Astrocyte (in vitro differentiated cells and primary cell): ENCODE results near the gene MYL6B. TPM values are rescaled to one million over a fixed set of nuclear protein-coding genes. Genes with fewer than 3 reads are reported as not detected.
A peak's percentile ranks its signal among the peaks of the same experiment; 100 is the strongest.

ENCODE experiments used
- DNase-seq: peaks from one replicate; pipeline ENCODE4 v3.0.0-alpha.2; 2010; ENCODE audit warnings: low read depth
- FAIRE-seq: peaks from 2 replicates; lab custom pipeline; 2011; peaks lifted over from hg19 to GRCh38; lab: Jason Lieb, UNC
- H2AFZ ChIP-seq: 2 replicates; pipeline ENCODE4 v1.6.0; 2012; ENCODE audit warnings: low read depth, low read length, inconsistent platforms
- H3K27ac ChIP-seq: 2 replicates; pipeline ENCODE4 v1.5.1; 2011; ENCODE audit warnings: low read depth, low read length, inconsistent platforms
- H3K27me3 ChIP-seq: 2 replicates; pipeline ENCODE4 v1.6.0; 2011; ENCODE audit warnings: low read length, inconsistent platforms; ENCODE audit not compliant: insufficient read depth
- H3K36me3 ChIP-seq: 2 replicates; pipeline ENCODE4 v1.5.1; 2011; ENCODE audit warnings: low read length, inconsistent platforms; ENCODE audit not compliant: insufficient read depth
- H3K4me1 ChIP-seq: 2 replicates; pipeline ENCODE4 v1.5.1; 2011; ENCODE audit warnings: low read length, inconsistent platforms; ENCODE audit not compliant: insufficient read depth
- H3K4me2 ChIP-seq: 2 replicates; pipeline ENCODE4 v1.6.0; 2012; ENCODE audit warnings: low read length, inconsistent platforms
- H3K4me3 ChIP-seq: 2 replicates; pipeline ENCODE4 v1.5.1; 2011; ENCODE audit warnings: low read depth, mild to moderate bottlenecking, low read length, inconsistent platforms; ENCODE audit not compliant: insufficient read depth
- H3K79me2 ChIP-seq: 2 replicates; pipeline ENCODE4 v1.6.0; 2012; ENCODE audit warnings: mild to moderate bottlenecking, low read length, inconsistent platforms; ENCODE audit not compliant: insufficient read depth
- H3K9ac ChIP-seq: 2 replicates; pipeline ENCODE4 v1.6.0; 2012; ENCODE audit warnings: mild to moderate bottlenecking, low read length, inconsistent platforms
- H3K9me3 ChIP-seq: 2 replicates; pipeline ENCODE4 v1.5.1; 2012; ENCODE audit warnings: low read depth, mild to moderate bottlenecking, low read length, inconsistent platforms; ENCODE audit not compliant: insufficient read depth
- H4K20me1 ChIP-seq: 2 replicates; pipeline ENCODE4 v1.6.0; 2012; ENCODE audit warnings: low read length, inconsistent platforms; ENCODE audit not compliant: insufficient read depth
- H3K27ac Mint-ChIP-seq: one replicate; pipeline ENCODE4 v1.8.0; 2021; ENCODE audit warnings: mild to moderate bottlenecking, mixed read lengths; ENCODE audit not compliant: unreplicated experiment
- H3K27me3 Mint-ChIP-seq: one replicate; pipeline ENCODE4 v1.8.0; 2021; ENCODE audit warnings: low read depth, mixed read lengths; ENCODE audit not compliant: unreplicated experiment
- H3K36me3 Mint-ChIP-seq: one replicate; pipeline ENCODE4 v1.8.0; 2021; ENCODE audit warnings: low read depth, mixed read lengths; ENCODE audit not compliant: unreplicated experiment
- H3K4me1 Mint-ChIP-seq: one replicate; pipeline ENCODE4 v1.8.0; 2021; ENCODE audit warnings: low read depth, mixed read lengths; ENCODE audit not compliant: unreplicated experiment
- H3K4me3 Mint-ChIP-seq: one replicate; pipeline ENCODE4 v1.8.0; 2021; ENCODE audit warnings: mild to moderate bottlenecking, moderate library complexity, mixed read lengths; ENCODE audit not compliant: unreplicated experiment
- H3K9me3 Mint-ChIP-seq: one replicate; pipeline ENCODE4 v1.8.0; 2021; ENCODE audit warnings: mild to moderate bottlenecking, mixed read lengths; ENCODE audit not compliant: unreplicated experiment
- EZH2 ChIP-seq: IDR thresholded peaks from 2 replicates; pipeline ENCODE4 v1.6.1; 2012; ENCODE audit warnings: mild to moderate bottlenecking, low read length, inconsistent platforms; ENCODE audit not compliant: insufficient read depth
- total RNA-seq: library from RNA; stranded (reverse); gene quantifications from 2 replicates; pipeline ENCODE4 v1.2.1, GENCODE V29; 2021
- TF ChIP-seq, protein P1 (sequence below): IDR thresholded peaks from 2 replicates; pipeline ENCODE4 v1.5.1; 2011; ENCODE audit warnings: low read depth, mild to moderate bottlenecking, inconsistent platforms, low read length, moderate library complexity; ENCODE audit not compliant: insufficient read depth

The MYL6B gene
- total RNA-seq, 1 donor from 2014 or later: 118 TPM

DNA sequence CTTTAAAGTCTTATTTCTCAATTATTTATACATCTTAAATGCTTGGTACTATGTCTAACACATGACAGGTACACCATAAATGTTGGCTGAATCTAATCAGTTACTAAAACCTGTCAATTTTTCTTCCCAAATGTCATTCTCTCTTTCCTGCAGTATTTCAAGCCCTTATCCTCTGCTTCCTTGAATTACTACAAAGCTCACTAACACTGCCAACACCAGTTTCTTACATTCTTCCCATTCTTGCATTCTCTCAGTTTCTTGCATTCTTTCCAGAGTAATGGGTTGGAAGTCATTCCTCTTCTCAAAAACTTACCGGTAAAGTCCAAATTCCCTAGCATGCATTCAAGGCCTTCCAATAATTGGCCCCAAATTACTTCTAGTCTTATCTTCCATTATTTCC lies 46.4 kb downstream of the MYL6B start:
- H3K36me3 Mint-ChIP-seq: no peaks in the 10 kb centered on the region
- no peak overlapping the region for H3K4me2 ChIP-seq
- H2AFZ ChIP-seq: no peak overlapping the region
- no peak overlapping the region for H3K27ac ChIP-seq
- no peaks in the 10 kb centered on the region for H3K79me2 ChIP-seq
- no peaks in the 10 kb centered on the region for H3K27me3 Mint-ChIP-seq
- no peak overlapping the region for H3K4me3 Mint-ChIP-seq
- no peaks in the 10 kb centered on the region for H3K9me3 Mint-ChIP-seq
- peak overlapping the region; percentile 36 for H3K27ac Mint-ChIP-seq
- H3K4me1 Mint-ChIP-seq: peaks cover 11% of the 10 kb centered on the region
- no peaks in the 10 kb centered on the region for H3K9me3 ChIP-seq
- no peak overlapping the region for H3K4me3 ChIP-seq
- DNase-seq (peak; percentile 51), FAIRE-seq (no peak)
- H3K36me3 ChIP-seq: no peaks in the 10 kb centered on the region
- peaks cover 6% of the 10 kb centered on the region for H3K4me1 ChIP-seq
- no peaks in the 10 kb centered on the region for H3K27me3 ChIP-seq
- H3K9ac ChIP-seq: no peak overlapping the region
- no peaks in the 10 kb centered on the region for H4K20me1 ChIP-seq
- TF ChIP-seq, protein P1, sequence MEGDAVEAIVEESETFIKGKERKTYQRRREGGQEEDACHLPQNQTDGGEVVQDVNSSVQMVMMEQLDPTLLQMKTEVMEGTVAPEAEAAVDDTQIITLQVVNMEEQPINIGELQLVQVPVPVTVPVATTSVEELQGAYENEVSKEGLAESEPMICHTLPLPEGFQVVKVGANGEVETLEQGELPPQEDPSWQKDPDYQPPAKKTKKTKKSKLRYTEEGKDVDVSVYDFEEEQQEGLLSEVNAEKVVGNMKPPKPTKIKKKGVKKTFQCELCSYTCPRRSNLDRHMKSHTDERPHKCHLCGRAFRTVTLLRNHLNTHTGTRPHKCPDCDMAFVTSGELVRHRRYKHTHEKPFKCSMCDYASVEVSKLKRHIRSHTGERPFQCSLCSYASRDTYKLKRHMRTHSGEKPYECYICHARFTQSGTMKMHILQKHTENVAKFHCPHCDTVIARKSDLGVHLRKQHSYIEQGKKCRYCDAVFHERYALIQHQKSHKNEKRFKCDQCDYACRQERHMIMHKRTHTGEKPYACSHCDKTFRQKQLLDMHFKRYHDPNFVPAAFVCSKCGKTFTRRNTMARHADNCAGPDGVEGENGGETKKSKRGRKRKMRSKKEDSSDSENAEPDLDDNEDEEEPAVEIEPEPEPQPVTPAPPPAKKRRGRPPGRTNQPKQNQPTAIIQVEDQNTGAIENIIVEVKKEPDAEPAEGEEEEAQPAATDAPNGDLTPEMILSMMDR: no peak
- TF ChIP-seq EZH2: no peak

DNA sequence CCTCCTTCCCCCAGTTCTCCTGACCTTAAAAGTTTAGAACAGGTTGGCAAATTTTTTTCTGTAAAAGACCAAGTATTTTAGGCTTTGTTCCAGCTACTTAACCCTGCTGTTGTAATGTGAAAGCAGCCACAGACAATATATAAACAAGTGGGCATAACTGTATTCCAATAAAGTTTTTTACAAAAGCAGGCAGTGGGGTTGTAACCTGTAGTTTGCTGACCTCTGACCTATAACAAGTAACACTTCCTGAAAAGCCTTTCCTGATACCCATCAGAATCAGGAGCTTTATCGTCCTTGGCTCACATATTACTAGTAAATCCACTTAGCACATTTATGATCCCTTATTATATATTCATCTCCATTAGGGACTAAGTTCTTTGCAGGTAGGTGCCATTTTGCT lies 50.0 kb downstream of the MYL6B start:
- Histone ChIP-seq H3K4me3 (no peak overlapping the region), H3K9ac (no peak overlapping the region), H3K79me2 (no peaks in the 10 kb centered on the region), H3K27me3 (no peaks in the 10 kb centered on the region), H3K27ac (no peak overlapping the region), H3K9me3 (no peaks in the 10 kb centered on the region), H2AFZ (no peak overlapping the region), H3K36me3 (peaks cover 30% of the 10 kb centered on the region), H3K4me1 (peaks cover 7% of the 10 kb centered on the region), H4K20me1 (peaks cover 27% of the 10 kb centered on the region), H3K4me2 (no peak overlapping the region)
- Mint-ChIP-seq H3K9me3 (no peaks in the 10 kb centered on the region), H3K4me1 (peaks cover 16% of the 10 kb centered on the region), H3K27ac (no peak overlapping the region), H3K27me3 (no peaks in the 10 kb centered on the region), H3K36me3 (peaks cover 16% of the 10 kb centered on the region), H3K4me3 (no peak overlapping the region)
- DNase-seq: no peak
- FAIRE-seq: no peak
- no peak for TF ChIP-seq EZH2
- TF ChIP-seq, protein P1: no peak

DNA sequence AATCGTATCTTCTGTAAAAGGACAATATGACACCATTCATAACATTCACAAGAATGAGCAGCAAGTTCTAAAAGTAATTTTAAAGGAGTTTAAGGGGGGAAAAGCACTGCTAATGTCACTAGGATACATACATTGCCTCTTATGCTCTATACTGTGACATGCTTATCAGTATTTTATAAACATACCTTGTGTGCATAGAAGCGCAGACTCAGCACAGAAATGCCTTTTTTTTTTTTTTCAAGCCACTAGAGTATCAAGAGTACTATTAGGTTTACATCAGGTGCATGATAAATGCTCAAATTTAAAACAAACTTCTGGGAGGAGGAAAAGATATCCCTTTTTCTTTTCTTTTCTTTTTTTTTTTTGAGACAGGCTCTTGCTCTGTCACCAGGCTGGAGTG lies 50.5 kb downstream of the MYL6B start:
- Histone ChIP-seq H3K36me3 (peaks cover 34% of the 10 kb centered on the region), H4K20me1 (peaks cover 27% of the 10 kb centered on the region), H3K9me3 (no peaks in the 10 kb centered on the region), H3K4me2 (no peak overlapping the region), H2AFZ (no peak overlapping the region), H3K4me3 (no peak overlapping the region), H3K9ac (no peak overlapping the region), H3K79me2 (no peaks in the 10 kb centered on the region), H3K4me1 (peaks cover 8% of the 10 kb centered on the region), H3K27me3 (no peaks in the 10 kb centered on the region), H3K27ac (no peak overlapping the region)
- TF ChIP-seq EZH2: no peak
- TF ChIP-seq, protein P1: no peak
- Mint-ChIP-seq H3K9me3 (no peaks in the 10 kb centered on the region), H3K27me3 (no peaks in the 10 kb centered on the region), H3K36me3 (peaks cover 18% of the 10 kb centered on the region), H3K4me3 (no peak overlapping the region), H3K27ac (no peak overlapping the region), H3K4me1 (peaks cover 19% of the 10 kb centered on the region)
- DNase-seq (no peak), FAIRE-seq (no peak)
